Panc1 (cell line): ENCODE data around the gene BLVRA. TPM values are rescaled to one million over a fixed set of nuclear protein-coding genes. Genes with fewer than 3 reads are reported as not detected.
A peak's percentile ranks its signal among the peaks of the same experiment; 100 is the strongest.

Experiments
- ATAC-seq: fragments of 200-7000 bp; cut with Tn5 transposase; 2 replicates; pipeline ENCODE4 v1.9.1; 2020; ENCODE audit warnings: mild to moderate bottlenecking, moderate library complexity
- BruUV-seq: library from RNA; stranded (reverse); fragments of 400-500 nt; replicated peaks from 2 replicates; lab custom pipeline; 2021; lab: Mats Ljungman, UMichigan
- CTCF ChIA-PET: fragments of 300-600 bp; sonication (Branson Sonifier 250); formaldehyde crosslinking; loops from one replicate; lab custom pipeline; 2022; ENCODE audit warnings: antibody characterized with exemption; lab: Charles Lee
- POLR2A ChIA-PET: fragments of 300-600 bp; sonication (Branson Sonifier 250); formaldehyde crosslinking; loops from one replicate; lab custom pipeline; 2022; ENCODE audit warnings: antibody characterized with exemption; lab: Charles Lee
- DNase-seq: peaks from one replicate; pipeline ENCODE4 v3.0.0-alpha.2; 2010; ENCODE audit warnings: low read depth, low spot score
- H3K27ac ChIP-seq: 2 replicates; pipeline ENCODE4 v1.5.1; 2011; ENCODE audit warnings: mild to moderate bottlenecking, low read length, inconsistent platforms
- H3K27me3 ChIP-seq: fragments of 200-500 bp; sonication (Bioruptor generic); 2 replicates; pipeline ENCODE4 v1.6.0; 2014; ENCODE audit warnings: low read length, inconsistent platforms; ENCODE audit not compliant: control insufficient read depth, insufficient read depth
- H3K36me3 ChIP-seq: fragments of 200-500 bp; sonication (Bioruptor generic); 2 replicates; pipeline ENCODE4 v1.5.1; 2014; ENCODE audit warnings: inconsistent platforms, mild to moderate bottlenecking, low read length, moderate library complexity; ENCODE audit not compliant: control insufficient read depth, insufficient read depth
- H3K4me1 ChIP-seq: 2 replicates; pipeline ENCODE4 v1.5.1; 2011; ENCODE audit warnings: inconsistent platforms, mild to moderate bottlenecking, low read length, moderate library complexity; ENCODE audit not compliant: control insufficient read depth, insufficient read depth
- H3K4me3 ChIP-seq, 2 experiments: 2 replicates each; pipeline ENCODE4 v1.5.1; 2011 to 2012; ENCODE audit warnings: low read depth in 2 of 2, low read length in 2 of 2, mild to moderate bottlenecking in 2 of 2, inconsistent platforms in 1 of 2, moderate library complexity in 1 of 2
- H3K9me3 ChIP-seq: fragments of 200-500 bp; sonication (Bioruptor generic); 2 replicates; pipeline ENCODE4 v1.5.1; 2014; ENCODE audit warnings: low read depth, mild to moderate bottlenecking, inconsistent platforms, low read length, moderate library complexity; ENCODE audit not compliant: control insufficient read depth, insufficient read depth
- POLR2AphosphoS5 ChIP-seq: IDR thresholded peaks from 2 replicates; pipeline ENCODE4 v1.6.1; 2012; ENCODE audit warnings: mild to moderate bottlenecking, low read depth, low read length, moderate library complexity
- SIN3A ChIP-seq: IDR thresholded peaks from 2 replicates; pipeline ENCODE4 v1.6.1; 2012; ENCODE audit warnings: low read depth, mild to moderate bottlenecking, low read length, moderate library complexity, borderline replicate concordance; ENCODE audit not compliant: insufficient read depth
- TCF7L2 ChIP-seq: IDR thresholded peaks from 2 replicates; pipeline ENCODE4 v1.6.1; 2011; ENCODE audit warnings: mild to moderate bottlenecking, low read depth, low read length, inconsistent platforms
- in situ Hi-C: cut with HindIII; loops from 2 replicates; pipeline ENCODE4 v1.10.0; 2016; ENCODE audit warnings: low sequenced_read_pairs, low pct_unique_long_range_greater_than_20kb
- intact Hi-C: fragments of 100-400 bp; cut with micrococcal nuclease; formaldehyde crosslinking; loops from one replicate; pipeline ENCODE4 v1.10.0; 2022; ENCODE audit not compliant: unreplicated experiment
- total RNA-seq: library from RNA; stranded (reverse); gene quantifications from one replicate; pipeline ENCODE4 v1.2.1, GENCODE V29; 2021; ENCODE audit not compliant: unreplicated experiment
- TF ChIP-seq, protein P1 (sequence below), 2 experiments: IDR thresholded peaks; 2 replicates each; pipeline ENCODE4 v1.6.1; 2011 to 2012; ENCODE audit warnings: low read depth in 2 of 2, control low read depth in 1 of 2, low read length in 1 of 2, mild to moderate bottlenecking in 1 of 2, moderate library complexity in 1 of 2; ENCODE audit not compliant: insufficient read depth in 1 of 2
- TF ChIP-seq, protein P2 (sequence below): fragments of 450-650 bp; IDR thresholded peaks from 2 replicates; pipeline ENCODE4 v1.5.1; 2017; ENCODE audit warnings: mild to moderate bottlenecking

The BLVRA gene
- total RNA-seq, 1 experiment from 2014 or later: 85.5 TPM

DNA sequence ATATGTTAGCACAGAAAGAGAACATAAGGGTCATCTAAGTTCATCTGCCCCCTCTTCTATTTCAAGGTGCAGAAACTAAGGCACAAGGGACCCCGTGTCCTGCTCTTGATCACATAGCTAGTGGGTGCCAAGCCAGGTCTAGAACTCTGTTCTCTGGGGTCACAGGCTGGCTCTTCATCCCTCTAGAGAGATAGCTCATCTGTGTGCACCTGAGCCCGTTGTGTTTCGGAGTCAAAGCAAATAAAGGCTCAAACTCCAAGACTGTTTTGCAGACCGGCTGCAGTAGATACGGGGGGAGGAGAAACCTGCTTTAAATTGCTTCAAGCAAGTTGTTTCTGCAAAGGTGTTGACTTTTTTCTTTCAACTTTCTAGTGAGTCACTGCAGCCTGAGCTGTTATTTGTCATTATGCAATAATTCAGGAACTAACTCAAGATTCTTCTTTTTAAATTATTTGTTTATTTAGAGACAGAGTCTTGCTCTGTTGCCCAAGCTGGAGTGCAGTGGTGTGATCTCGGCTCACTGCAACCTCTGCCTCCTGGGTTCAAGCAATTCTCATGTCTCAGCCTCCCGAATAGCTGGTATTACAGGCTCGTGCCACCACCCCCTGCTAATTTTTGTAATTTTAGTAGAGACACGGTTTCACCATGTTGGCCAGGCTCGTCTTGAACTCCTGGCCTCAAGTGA lies 6.5 kb downstream of the BLVRA start:
- ATAC-seq: peak; percentile 61
- peaks cover 48% of the 10 kb centered on the region for H3K4me1 ChIP-seq
- H3K9me3 ChIP-seq: no peaks in the 10 kb centered on the region
- ChIA-PET POLR2A (interaction anchor here (0.6 to 0.8 kb wide), 3 partner anchors 50 to 1547 kb away, joined by 3 to 14 read pairs (median 6); no protein-coding TSS in a partner anchor), CTCF (no interaction called here)
- H3K4me3 ChIP-seq: peak overlapping the region in 1 of 2 experiments; percentile 49; a peak in 2 of 4 replicates
- intact Hi-C loops: no loop called here
- in situ Hi-C loops: no loop called here
- peak overlapping the region; percentile 60 for H3K27ac ChIP-seq
- no peaks in the 10 kb centered on the region for H3K27me3 ChIP-seq
- TF ChIP-seq, protein P1, sequence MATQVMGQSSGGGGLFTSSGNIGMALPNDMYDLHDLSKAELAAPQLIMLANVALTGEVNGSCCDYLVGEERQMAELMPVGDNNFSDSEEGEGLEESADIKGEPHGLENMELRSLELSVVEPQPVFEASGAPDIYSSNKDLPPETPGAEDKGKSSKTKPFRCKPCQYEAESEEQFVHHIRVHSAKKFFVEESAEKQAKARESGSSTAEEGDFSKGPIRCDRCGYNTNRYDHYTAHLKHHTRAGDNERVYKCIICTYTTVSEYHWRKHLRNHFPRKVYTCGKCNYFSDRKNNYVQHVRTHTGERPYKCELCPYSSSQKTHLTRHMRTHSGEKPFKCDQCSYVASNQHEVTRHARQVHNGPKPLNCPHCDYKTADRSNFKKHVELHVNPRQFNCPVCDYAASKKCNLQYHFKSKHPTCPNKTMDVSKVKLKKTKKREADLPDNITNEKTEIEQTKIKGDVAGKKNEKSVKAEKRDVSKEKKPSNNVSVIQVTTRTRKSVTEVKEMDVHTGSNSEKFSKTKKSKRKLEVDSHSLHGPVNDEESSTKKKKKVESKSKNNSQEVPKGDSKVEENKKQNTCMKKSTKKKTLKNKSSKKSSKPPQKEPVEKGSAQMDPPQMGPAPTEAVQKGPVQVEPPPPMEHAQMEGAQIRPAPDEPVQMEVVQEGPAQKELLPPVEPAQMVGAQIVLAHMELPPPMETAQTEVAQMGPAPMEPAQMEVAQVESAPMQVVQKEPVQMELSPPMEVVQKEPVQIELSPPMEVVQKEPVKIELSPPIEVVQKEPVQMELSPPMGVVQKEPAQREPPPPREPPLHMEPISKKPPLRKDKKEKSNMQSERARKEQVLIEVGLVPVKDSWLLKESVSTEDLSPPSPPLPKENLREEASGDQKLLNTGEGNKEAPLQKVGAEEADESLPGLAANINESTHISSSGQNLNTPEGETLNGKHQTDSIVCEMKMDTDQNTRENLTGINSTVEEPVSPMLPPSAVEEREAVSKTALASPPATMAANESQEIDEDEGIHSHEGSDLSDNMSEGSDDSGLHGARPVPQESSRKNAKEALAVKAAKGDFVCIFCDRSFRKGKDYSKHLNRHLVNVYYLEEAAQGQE (IDR thresholded peaks at IDR 0.05; ENCODE audit: insufficient read depth in 1 of 2, low read depth in 2 of 2, low read length in 1 of 2): no peak
- TF ChIP-seq, protein P2, sequence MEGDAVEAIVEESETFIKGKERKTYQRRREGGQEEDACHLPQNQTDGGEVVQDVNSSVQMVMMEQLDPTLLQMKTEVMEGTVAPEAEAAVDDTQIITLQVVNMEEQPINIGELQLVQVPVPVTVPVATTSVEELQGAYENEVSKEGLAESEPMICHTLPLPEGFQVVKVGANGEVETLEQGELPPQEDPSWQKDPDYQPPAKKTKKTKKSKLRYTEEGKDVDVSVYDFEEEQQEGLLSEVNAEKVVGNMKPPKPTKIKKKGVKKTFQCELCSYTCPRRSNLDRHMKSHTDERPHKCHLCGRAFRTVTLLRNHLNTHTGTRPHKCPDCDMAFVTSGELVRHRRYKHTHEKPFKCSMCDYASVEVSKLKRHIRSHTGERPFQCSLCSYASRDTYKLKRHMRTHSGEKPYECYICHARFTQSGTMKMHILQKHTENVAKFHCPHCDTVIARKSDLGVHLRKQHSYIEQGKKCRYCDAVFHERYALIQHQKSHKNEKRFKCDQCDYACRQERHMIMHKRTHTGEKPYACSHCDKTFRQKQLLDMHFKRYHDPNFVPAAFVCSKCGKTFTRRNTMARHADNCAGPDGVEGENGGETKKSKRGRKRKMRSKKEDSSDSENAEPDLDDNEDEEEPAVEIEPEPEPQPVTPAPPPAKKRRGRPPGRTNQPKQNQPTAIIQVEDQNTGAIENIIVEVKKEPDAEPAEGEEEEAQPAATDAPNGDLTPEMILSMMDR: no peak
- TF ChIP-seq SIN3A: no peak
- TF ChIP-seq POLR2AphosphoS5: no peak
- TF ChIP-seq TCF7L2: no peak
- BruUV-seq: no TSS peak
- no peaks in the 10 kb centered on the region for H3K36me3 ChIP-seq
- DNase-seq: peak; percentile 63

GRCh38 chr7:43766564-43766963 lies 8.1 kb downstream of the BLVRA start:
- Histone ChIP-seq H3K9me3 (no peaks in the 10 kb centered on the region), H3K27ac (no peak overlapping the region), H3K27me3 (no peaks in the 10 kb centered on the region), H3K4me3 (no peak overlapping the region), H3K36me3 (no peaks in the 10 kb centered on the region), H3K4me1 (peaks cover 44% of the 10 kb centered on the region)
- TF ChIP-seq SIN3A (no peak), TCF7L2 (no peak), POLR2AphosphoS5 (no peak)
- TF ChIP-seq, protein P1 (IDR thresholded peaks at IDR 0.05; ENCODE audit: insufficient read depth in 1 of 2, low read depth in 2 of 2, low read length in 1 of 2): no peak
- TF ChIP-seq, protein P2: no peak
- CTCF ChIA-PET: no interaction called here
- DNase-seq (no peak), ATAC-seq (no peak)
- in situ Hi-C loops: no loop called here
- intact Hi-C loops: no loop called here
- POLR2A ChIA-PET: no interaction called here
- no TSS peak for BruUV-seq
